Prostate gland (tissue), 2 donors: ENCODE measurements around the gene KLK7.

Experiments used
- POLR2A ChIP-seq: fragments of 450-650 bp; IDR thresholded peaks from one replicate; pipeline ENCODE4 v1.6.1; 2016; ENCODE audit warnings: antibody characterized with exemption, mild to moderate bottlenecking
- POLR2AphosphoS5 ChIP-seq: sonication (generic); formaldehyde crosslinking; IDR thresholded peaks from one replicate; pipeline ENCODE4 v1.6.1; 2017; ENCODE audit warnings: antibody characterized with exemption
- TF ChIP-seq, protein P1 (sequence below), 4 experiments: fragments of 200-600 bp in 2 of 4; fragments of 450-650 bp in 2 of 4; sonication (generic) in 2 of 4; IDR thresholded peaks; 1 replicate in 3 of 4; 2 replicates in 1 of 4; pipeline ENCODE4 v1.5.1; 2016 to 2019; ENCODE audit warnings: antibody characterized with exemption in 4 of 4, mild to moderate bottlenecking in 2 of 4, moderate library complexity in 2 of 4

DNA sequence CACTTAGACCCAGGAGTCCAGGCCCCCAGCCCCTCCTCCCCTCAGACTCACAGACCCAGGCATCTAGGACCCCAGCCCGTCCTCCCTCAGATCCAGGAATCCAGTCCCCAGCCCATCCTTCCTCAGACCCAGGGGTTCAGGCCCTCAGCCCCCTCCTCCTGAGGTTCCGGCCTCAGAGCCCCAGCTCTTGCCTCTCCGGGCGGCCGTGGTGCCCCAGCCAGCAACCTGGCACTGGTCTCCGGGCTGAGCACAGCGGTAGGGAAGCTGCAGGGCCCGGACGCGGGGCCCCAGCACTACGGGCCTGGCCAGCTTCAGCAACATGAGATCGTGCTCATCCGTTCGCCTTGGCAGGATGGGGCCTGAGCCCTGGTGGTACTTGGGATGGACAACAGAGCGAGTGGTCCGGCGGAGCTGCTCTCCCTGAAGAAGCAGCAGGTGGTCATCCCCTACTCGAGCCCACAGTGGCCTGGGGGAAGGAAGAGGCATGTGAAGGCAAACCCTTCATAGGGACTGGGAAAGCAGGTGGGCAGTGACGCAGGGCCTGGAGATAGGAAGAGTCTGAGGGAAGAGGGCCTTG lies 32.1 kb upstream of the KLK7 start:
- TF ChIP-seq POLR2A (no peak), POLR2AphosphoS5 (no peak)
- TF ChIP-seq, protein P1, sequence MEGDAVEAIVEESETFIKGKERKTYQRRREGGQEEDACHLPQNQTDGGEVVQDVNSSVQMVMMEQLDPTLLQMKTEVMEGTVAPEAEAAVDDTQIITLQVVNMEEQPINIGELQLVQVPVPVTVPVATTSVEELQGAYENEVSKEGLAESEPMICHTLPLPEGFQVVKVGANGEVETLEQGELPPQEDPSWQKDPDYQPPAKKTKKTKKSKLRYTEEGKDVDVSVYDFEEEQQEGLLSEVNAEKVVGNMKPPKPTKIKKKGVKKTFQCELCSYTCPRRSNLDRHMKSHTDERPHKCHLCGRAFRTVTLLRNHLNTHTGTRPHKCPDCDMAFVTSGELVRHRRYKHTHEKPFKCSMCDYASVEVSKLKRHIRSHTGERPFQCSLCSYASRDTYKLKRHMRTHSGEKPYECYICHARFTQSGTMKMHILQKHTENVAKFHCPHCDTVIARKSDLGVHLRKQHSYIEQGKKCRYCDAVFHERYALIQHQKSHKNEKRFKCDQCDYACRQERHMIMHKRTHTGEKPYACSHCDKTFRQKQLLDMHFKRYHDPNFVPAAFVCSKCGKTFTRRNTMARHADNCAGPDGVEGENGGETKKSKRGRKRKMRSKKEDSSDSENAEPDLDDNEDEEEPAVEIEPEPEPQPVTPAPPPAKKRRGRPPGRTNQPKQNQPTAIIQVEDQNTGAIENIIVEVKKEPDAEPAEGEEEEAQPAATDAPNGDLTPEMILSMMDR (IDR thresholded peaks at IDR 0.05): no peak
